Measurements from ENCODE around the gene TSPAN12.
"Not testable (repeated sequence)": the region's sequence is repeated elsewhere in the genome, so short reads cannot be mapped to it uniquely, and the experiment has no call there.

TSPAN12 gene

DNA sequence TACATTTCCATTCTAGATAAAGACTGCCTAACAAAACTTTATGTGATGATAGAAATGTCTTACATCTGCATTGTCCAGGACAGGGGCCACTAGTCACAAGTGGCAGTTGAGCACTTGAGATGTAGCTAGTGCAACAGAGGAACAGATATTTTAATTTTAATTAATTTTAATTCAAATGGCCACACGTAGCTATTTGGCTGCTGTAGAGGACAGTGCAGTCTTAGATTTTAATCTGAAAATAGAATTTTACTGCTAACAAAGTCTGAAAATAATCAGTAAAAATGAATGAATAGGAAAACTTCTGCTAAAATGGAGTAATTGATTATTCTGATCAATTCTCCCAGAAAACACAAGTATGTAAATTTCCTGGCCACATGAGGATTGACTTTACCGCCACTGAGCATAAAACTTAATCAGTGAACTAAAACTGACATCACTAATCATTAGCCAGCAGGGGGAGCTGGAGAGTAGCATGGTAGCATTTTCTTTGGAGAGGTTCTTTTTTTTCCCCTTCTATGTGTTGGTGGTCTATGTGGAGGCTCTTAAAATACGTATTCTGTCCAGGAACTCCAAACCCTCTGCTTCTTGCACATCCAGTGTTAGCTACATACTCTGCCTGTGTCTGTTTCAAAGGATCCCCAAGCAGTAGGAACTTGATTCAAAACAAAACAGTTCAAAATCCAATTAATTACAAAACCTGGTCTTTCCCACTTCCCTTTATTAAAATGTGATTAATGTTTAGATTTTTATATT, 52.1 kb downstream of the TSPAN12 start:
- DNase-seq (ENCODE audit: low spot score) = peak; percentile 72

GRCh38 chr7:120802751-120803150, 55.2 kb downstream of the TSPAN12 start:
- DNase-seq (ENCODE audit: low spot score) = no peak

GRCh38 chr7:120799813-120800475, 58.0 kb downstream of the TSPAN12 start:
- DNase-seq (ENCODE audit: low spot score) = no peak

DNA sequence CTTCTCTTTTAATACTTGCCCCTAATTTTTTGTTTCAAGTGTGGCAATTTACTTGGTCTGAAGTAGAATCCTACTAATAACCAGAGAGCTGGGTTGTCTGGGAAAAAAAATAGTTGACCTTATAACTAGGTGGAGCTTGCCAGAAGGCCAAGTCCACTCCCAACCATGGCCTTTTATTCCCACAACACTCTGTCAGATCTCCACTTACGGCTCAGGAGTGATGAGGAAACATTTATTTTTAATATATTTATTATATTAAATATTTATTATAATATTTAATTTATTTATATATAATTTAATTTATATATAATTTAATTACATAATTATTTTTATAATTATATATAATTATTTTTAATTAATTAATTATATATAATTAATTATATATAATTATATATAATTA, 58.8 kb downstream of the TSPAN12 start:
- DNase-seq (ENCODE audit: low spot score) = no peak

GRCh38 chr7:120797026-120797645, 60.8 kb downstream of the TSPAN12 start:
- no peak for DNase-seq (ENCODE audit: low spot score)

DNA sequence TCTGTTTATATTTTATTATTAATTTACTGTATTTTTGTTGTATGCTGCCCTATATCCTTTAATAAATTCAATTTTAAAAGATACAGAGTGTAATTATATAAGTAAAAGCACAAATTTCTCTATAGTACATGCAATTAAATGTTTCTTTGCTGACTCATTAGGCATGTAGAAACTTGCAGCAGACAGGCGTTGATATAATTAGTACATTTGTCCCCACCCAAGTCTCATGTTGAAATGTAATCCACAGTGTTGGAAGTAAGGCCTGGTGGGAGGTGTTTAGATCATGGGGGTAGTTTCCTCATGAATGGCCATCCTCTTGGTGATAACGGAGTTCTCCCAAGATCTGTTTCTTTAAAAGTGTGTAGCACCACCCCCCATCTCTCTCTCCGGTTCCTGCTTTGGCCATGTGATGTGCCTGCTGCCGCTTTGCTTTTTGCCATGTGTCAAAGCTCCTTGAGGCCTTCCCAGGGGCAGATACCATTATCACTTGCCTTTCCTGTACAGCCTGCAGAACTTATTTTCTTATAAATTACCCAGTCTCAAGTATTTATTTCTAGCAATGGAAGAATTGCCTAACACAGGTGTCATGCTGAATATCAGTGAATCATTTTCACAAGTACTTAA, 63.7 kb downstream of the TSPAN12 start:
- DNase-seq (ENCODE audit: low spot score) = no peak

DNA sequence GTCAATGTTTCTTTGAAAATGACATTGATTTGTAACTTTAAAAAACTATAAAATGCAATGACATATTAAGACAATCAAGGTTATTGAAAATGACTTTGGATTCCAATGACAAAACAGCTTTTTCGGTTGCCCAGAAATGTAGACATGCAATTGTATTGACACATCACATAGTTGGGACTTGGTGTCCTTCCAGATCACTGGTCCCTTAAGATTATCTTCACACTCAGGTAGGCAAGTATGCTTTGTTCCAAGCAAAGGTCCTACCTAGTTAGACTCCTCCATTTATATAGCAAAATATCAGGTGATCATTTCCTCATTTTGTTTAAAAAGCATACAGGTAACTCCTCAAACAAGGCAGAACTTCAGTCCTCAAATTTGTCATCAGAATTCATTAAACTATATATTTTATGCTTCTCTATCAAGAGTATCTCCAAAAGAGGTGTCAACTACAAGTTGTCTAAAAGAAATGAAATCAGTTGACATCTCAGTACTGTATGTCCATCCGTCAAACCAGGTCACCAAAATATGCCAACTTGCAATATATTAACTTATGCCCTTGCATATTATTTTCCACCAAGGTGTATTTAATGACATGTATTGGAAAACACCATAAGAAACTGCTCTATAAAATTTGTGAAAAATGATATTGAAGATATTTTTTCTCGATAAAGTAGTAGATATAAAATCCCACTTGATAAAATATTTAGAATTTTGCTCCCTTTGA, 64.6 kb downstream of the TSPAN12 start:
- DNase-seq (ENCODE audit: low spot score) = no peak

- DNase-seq (ENCODE audit: low spot score) = no peak
Observed at GRCh38 chr7:120792861-120793130, 65.1 kb downstream of the TSPAN12 start.

DNA sequence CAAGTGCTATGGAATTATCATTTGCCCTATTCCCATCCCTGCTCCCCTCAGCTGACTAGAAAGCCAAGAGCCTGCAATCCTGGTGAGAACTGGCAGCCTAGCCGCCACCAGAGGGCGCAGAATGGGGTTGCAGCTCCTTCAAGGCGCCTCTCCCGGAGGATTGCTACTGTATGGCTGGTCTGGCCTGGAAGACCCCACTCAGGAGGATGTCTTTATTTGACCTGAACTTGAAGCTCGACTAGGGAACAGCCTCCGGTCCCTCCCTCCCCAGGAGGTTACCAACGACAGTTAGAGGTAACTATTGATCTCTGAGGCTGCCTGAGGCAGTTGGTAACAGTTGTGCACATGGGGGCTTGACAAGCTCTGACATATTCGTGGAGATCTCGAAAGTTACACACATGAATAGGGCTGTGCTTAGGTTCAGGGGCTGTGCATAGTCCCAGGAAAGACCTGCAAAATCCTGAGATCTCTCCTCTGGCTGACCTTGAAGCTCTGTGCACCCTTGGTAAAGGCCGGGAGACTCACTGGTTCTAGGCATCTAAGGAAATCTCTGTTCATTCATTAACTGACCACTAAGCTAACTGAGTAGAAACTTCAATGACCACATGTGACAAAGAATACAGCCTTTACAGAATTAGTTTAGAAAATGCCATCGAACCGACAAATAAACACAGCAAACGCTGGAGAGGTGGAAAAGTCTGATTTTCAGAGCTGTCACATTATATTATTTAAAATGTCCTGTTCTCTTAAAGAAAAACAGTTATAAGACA, 65.7 kb downstream of the TSPAN12 start:
- DNase-seq (ENCODE audit: low spot score) = peak; percentile 65

- no peak for DNase-seq (ENCODE audit: low spot score)
Observed at GRCh38 chr7:120785095-120785494, 72.8 kb downstream of the TSPAN12 start.

GRCh38 chr7:120783721-120784120, 74.2 kb downstream of the TSPAN12 start:
- no peak for DNase-seq (ENCODE audit: low spot score)

GRCh38 chr7:120783273-120783672, 74.7 kb downstream of the TSPAN12 start:
- DNase-seq (ENCODE audit: low spot score) = no peak

DNA sequence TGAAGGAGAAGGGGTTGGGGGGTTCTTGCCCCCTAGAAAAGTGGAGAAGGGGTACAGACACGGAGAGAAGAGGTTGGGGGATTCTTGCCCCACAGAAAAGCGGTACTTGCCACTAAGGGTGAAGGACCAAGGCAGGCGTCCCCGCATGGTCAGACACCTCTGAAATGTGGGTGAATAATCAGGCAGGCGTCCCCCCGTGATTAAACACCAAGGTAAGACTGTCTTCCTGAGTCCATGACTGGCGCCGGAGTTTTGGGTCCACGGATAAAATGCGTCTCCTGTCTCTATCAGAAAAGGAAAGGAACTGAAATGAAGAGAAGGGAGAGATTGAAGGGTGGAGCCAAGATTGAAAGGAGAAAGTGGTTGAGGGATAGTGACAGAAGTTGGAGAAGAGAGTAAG, 76.0 kb downstream of the TSPAN12 start:
- DNase-seq (ENCODE audit: low spot score) = not testable (repeated sequence)

- no peak for DNase-seq (ENCODE audit: low spot score)
Observed at GRCh38 chr7:120780938-120781337, 77.0 kb downstream of the TSPAN12 start.

- not testable (repeated sequence) for DNase-seq (ENCODE audit: low spot score)
Observed at GRCh38 chr7:120780451-120780850, 77.5 kb downstream of the TSPAN12 start.

DNA sequence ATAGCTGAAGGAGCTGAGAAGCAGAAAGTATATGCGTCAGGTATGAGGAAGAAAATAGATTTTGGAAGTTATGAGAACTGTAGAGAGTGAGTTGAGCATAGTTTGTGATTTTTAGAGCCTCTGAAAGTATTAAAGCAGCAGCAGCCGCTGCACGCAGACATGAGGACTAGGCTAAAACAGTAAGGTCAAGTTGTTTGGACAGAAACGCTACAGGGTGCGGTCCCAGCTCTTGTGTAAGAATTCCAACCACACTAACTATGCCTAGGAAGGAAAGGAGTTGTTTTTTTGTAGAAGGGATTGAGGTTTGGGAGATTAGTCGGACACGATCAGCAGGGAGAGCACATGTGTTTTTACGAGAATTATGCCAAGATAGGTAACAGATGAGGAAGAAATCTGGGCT, 78.9 kb downstream of the TSPAN12 start:
- DNase-seq (ENCODE audit: low spot score) = not testable (repeated sequence)

- DNase-seq (ENCODE audit: low spot score) = no peak
Observed at GRCh38 chr7:120775755-120776154, 82.2 kb downstream of the TSPAN12 start.

GRCh38 chr7:120774481-120774880, 83.5 kb downstream of the TSPAN12 start:
- no peak for DNase-seq (ENCODE audit: low spot score)

GRCh38 chr7:120770206-120770605, 87.7 kb downstream of the TSPAN12 start:
- no peak for DNase-seq (ENCODE audit: low spot score)

DNA sequence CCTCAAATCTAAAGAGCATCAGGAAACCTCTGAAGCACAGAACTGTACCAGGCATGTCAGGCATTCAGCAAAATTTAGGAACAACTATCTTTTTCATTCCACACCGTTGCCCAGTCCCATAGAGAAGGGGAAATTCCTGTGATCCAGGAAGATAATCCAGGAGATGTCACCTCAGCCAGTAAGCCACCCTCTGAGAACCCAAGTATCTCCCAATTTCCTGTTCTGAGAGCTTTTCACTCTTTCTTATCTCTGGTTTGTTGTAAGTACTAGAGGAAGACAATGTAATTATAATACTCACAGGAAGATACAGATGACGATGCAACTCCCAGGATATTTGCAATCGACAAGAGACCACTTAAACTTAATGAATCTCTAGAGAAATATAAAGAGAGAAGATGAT, 97.1 kb downstream of the TSPAN12 start:
- DNase-seq (ENCODE audit: low spot score) = no peak

DNA sequence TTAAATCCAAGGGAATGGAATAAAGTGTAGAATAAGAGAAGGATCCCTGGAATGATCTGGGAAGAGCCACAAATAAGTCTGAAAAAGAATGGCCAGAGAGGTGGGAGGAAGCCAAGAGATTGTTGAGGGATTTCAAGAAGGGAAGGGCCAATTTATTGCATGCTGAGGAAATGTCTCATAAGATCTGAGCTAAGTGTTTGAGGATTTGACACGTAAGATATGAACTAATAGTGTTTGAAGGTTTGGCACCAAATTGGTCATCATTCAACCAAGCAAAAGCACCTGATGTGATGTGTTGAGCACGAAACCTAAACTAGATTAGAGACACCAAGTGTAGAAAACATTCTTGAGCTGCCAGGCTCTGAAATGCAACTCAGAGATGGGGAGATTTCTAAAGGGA, 97.9 kb downstream of the TSPAN12 start:
- no peak for DNase-seq (ENCODE audit: low spot score)

DNA sequence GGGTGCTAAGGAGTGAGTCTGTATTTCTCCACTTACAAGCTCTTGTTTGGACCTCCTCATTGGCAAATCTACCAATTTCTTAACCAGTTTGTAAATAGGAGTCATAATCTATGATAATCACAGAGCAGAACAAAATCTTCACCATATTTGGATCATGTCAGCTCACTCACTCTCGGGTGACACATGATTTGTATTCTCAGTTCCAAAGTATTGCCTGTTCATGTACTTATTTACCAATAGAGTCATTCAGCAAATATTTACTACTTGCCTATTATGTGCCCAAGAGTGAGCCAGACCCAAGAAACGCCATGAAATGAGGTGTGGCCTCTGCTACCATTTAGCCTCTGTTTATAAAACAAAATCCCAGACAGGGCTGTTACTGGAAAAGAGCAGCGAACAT, 114.8 kb downstream of the TSPAN12 start:
- DNase-seq (ENCODE audit: low spot score) = no peak

Measured in hematopoietic multipotent progenitor cell treated with erythropoietin and hydrocortisone succinate and interleukin-3 and kit ligand, for 17 days (in vitro differentiated cells).